KOPT-K1 (cell line): ENCODE data around the gene MOB2.

ENCODE experiments used
- H3K27ac ChIP-seq: fragments of 200-600 bp; sonication (generic); 2 replicates; pipeline ENCODE4 v1.5.1; 2016; ENCODE audit warnings: antibody characterized with exemption, mild to moderate bottlenecking, low read depth, low read length; ENCODE audit not compliant: poor library complexity, severe bottlenecking
- H3K36me3 ChIP-seq: fragments of 200-600 bp; sonication (generic); 2 replicates; pipeline ENCODE4 v1.5.1; 2017; ENCODE audit warnings: antibody characterized with exemption, mild to moderate bottlenecking, low read length, moderate library complexity; ENCODE audit not compliant: insufficient read depth
- H3K9me3 ChIP-seq: fragments of 200-600 bp; sonication (generic); 2 replicates; pipeline ENCODE4 v1.5.1; 2017; ENCODE audit warnings: antibody characterized with exemption, low read length, mild to moderate bottlenecking; ENCODE audit not compliant: insufficient read depth, poor library complexity, severe bottlenecking

The MOB2 gene

GRCh38 chr11:1446623-1447022, 40.0 kb downstream of the MOB2 start:
- H3K27ac ChIP-seq: no peak overlapping the region
- H3K36me3 ChIP-seq: no peaks in the 10 kb centered on the region
- H3K9me3 ChIP-seq: no peaks in the 10 kb centered on the region

DNA sequence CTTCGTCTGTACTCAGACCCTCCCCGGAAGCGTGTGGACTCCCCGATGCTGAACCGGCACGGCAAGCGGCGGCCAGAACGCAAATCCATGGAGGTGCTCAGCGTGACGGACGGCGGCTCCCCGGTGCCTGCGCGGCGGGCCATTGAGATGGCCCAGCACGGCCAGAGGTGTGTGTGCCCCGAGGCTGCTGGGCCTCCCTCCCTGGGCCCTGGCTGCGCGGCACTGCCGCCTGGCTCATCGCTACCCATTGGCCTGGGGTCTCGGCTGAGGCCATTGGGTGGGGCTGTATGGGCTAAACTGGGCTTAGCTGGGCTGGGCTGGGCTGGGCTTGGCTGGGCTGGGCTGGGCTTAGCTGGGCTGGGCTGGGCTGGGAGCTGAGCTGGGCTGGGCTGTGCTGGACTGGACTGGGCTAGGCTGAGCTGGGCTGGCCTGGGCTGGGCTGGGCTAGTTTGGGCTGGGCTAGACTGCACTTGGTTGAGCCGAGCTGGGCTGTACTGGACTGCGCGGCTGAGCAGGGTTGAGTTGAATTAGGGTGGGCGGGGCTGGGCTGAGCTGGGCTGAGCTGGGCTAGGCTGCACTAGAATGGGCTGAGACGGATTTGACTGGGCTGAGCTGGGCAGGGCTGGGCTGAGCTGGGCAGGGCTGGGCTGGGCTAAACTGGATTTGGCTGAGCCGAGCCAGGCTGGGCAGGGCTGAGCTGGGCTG, 40.7 kb downstream of the MOB2 start:
- Histone ChIP-seq H3K36me3 (no peaks in the 10 kb centered on the region), H3K9me3 (no peaks in the 10 kb centered on the region), H3K27ac (no peak overlapping the region)

DNA sequence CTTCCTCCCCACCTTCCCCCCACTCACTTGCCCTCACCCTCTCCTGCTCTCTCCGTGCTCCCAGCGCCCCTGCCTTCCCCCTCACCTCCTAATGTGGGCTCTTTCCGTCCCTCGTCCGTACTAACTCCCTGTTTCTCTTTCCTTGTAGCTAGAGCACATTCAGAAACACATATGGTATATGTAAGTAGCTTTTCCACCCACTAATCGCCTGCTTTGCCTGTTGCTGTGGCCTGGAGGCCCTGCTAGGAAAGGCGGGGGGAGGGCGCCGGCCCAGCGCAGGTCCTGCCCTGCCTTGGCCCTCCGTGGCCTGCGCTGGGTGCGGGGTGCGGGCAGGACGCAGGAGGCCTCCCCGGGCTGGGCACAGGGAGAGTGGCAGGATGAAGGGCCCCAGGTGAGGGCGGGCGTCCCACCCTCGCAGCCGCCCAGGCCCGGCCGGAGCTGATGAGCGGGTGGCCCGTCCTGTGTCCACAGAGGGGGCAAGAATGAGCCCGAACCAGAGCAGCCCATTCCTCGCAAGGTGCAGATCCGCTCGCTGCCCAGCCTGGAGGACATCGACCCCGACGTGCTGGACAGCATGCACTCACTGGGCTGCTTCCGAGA, 41.7 kb downstream of the MOB2 start:
- no peaks in the 10 kb centered on the region for H3K36me3 ChIP-seq
- no peak overlapping the region for H3K27ac ChIP-seq
- H3K9me3 ChIP-seq: no peaks in the 10 kb centered on the region

- Histone ChIP-seq H3K36me3 (no peaks in the 10 kb centered on the region), H3K9me3 (no peaks in the 10 kb centered on the region), H3K27ac (no peak overlapping the region)
Observed at GRCh38 chr11:1444321-1444720, 42.3 kb downstream of the MOB2 start.

- Histone ChIP-seq H3K27ac (no peak overlapping the region), H3K36me3 (no peaks in the 10 kb centered on the region), H3K9me3 (no peaks in the 10 kb centered on the region)
Observed at GRCh38 chr11:1443737-1444136, 42.8 kb downstream of the MOB2 start.

DNA sequence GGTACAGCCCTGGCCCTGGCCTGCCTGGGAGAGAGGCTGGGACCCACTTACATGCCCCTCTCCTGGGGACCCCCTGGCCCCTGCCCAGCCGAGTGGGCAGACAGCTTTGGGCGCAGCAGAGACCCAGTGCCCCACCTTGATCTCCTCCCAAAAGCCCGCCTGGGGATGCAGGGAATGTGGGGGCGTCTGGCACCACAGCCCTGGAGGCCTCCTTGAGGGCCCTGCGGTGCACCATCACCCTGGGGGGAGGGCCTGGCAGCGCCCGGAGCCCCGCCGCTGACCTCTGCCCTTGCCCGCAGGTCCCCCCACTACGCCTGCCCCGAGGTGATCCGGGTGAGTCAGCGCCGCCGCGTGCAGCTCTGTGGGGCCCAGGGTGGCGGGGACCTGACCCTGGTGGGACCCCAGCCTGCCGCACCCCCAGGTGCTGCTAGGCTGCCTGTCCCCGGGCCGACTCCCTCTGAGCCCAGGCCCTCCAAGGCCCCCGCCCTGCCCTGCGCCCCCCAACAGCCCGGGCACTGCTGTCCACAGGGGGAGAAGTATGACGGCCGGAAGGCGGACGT, 43.7 kb downstream of the MOB2 start:
- no peak overlapping the region for H3K27ac ChIP-seq
- no peaks in the 10 kb centered on the region for H3K36me3 ChIP-seq
- no peaks in the 10 kb centered on the region for H3K9me3 ChIP-seq

DNA sequence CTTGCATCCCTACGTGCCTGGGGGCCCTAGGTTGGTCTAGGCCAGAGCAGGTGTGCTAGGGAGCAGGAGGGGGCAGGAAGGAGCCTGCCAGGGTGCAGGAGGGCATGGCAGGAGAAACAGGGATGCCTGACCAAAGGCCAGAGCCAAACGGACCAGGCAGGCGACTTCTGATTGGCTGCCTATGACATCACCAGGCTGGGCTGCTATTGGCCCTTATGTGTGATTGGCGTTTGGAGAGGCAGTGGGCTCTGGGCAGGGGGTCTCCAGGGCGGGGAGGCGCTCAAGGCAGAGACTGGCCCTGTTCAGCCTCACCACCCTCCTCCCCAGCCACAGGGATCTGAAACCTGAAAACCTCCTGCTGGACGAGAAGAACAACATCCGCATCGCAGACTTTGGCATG, 44.4 kb downstream of the MOB2 start:
- Histone ChIP-seq H3K9me3 (no peaks in the 10 kb centered on the region), H3K36me3 (no peaks in the 10 kb centered on the region), H3K27ac (no peak overlapping the region)

DNA sequence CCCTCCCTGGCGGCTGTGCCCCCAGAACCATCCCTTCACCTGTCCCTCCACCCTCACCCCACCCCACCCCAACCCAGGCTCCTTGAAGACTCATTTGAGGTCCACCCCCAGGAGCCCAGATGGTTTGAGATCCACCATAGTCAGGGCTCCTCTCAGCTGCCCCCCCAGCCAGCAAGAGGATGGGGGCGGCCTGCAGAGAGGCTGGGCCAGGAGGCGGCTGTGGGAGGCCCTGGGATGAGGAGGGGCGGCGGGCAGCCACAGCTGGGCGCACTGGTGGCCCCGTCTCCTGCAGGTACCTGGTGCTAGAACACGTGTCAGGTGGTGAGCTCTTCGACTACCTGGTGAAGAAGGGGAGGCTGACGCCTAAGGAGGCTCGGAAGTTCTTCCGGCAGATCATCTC, 46.1 kb downstream of the MOB2 start:
- H3K36me3 ChIP-seq: no peaks in the 10 kb centered on the region
- no peaks in the 10 kb centered on the region for H3K9me3 ChIP-seq
- no peak overlapping the region for H3K27ac ChIP-seq

- H3K9me3 ChIP-seq: no peaks in the 10 kb centered on the region
Observed at GRCh38 chr11:1440066-1440465, 46.5 kb downstream of the MOB2 start.

DNA sequence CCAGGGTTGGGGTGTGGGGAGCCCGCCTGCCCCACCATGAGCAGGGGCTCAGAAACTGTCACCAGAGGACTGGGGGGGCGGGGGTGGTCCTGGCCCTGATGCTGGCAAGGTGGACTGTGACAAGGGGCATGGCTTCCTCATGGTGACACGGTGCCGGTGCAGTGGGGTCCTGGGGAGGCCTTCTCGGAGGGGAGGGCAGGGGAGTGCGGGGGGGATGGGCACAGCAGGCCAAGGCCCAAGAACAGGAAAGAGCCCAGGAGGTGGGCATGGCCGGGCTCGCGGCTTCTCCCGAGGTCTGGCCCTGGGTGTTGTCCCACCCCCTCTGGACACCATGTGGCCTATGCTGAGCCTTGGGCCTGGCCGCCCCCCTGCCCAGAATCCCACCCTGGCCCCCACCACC, 47.2 kb downstream of the MOB2 start:
- Histone ChIP-seq H3K27ac (no peak overlapping the region), H3K36me3 (no peaks in the 10 kb centered on the region)

More at GRCh38 chr11:1440066-1440465, 46.5 kb downstream of the MOB2 start:
- Histone ChIP-seq H3K27ac (no peak overlapping the region), H3K36me3 (no peaks in the 10 kb centered on the region)

DNA sequence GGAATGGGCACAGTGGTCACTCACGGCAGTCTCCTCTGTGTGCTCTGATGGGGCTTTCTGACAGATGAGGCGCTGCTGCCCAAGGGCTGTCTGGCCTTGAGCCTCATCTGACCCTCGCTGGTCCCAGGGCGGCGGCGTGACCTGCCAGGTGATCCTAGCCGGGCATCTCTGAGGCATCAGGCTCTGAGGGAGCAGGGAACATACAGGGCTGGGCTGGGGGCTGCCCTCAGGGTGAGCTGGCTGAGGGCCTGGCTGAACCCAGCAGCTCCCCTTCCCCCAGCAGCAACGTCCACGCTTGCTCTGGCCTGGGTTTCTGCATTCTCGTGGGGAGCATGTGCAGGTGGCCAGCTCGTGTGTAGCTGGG, 47.6 kb downstream of the MOB2 start:
- H3K9me3 ChIP-seq: no peaks in the 10 kb centered on the region
- H3K27ac ChIP-seq: no peak overlapping the region
- no peaks in the 10 kb centered on the region for H3K36me3 ChIP-seq

More for the DNA sequence above, 47.2 kb downstream of the MOB2 start:
- no peaks in the 10 kb centered on the region for H3K9me3 ChIP-seq

- no peaks in the 10 kb centered on the region for H3K9me3 ChIP-seq
- H3K27ac ChIP-seq: no peak overlapping the region
- no peaks in the 10 kb centered on the region for H3K36me3 ChIP-seq
Observed at GRCh38 chr11:1438261-1438966, 48.2 kb downstream of the MOB2 start.

- no peak overlapping the region for H3K27ac ChIP-seq
- H3K36me3 ChIP-seq: no peaks in the 10 kb centered on the region
- no peaks in the 10 kb centered on the region for H3K9me3 ChIP-seq
Observed at GRCh38 chr11:1437500-1437899, 49.1 kb downstream of the MOB2 start.

DNA sequence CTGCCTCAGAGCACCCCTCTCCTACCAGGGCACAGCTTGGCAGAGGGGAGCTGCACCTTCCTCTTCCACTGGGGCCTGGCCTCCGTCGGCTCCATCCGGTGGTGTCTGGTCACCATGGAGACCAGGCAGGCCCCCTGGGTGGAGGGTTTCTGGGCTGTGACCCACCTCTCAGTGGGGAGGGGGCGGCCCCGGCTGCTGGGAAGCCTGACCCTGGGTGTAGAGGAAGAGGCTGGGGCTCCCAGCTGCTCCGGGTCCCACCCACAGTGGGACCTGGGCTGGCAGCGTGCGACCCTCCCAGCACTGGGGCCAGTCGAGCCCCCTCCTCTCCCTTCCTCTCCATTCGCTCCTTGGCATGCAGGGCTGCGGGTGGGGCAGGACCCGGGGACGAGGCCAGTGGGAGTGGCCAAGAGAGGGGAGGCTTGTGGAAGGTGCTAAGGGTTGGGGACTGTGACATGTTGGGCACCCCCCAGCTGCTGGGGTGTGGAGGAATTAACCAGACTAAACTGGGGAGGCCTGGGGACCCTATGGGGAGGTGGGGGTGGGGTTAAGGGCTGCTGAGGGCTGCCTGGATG, 50.0 kb downstream of the MOB2 start:
- Histone ChIP-seq H3K9me3 (no peaks in the 10 kb centered on the region), H3K27ac (no peak overlapping the region), H3K36me3 (no peaks in the 10 kb centered on the region)

- Histone ChIP-seq H3K27ac (no peak overlapping the region), H3K36me3 (no peaks in the 10 kb centered on the region), H3K9me3 (no peaks in the 10 kb centered on the region)
Observed at GRCh38 chr11:1435820-1436467, 50.6 kb downstream of the MOB2 start.
